ENCODE data around the gene TRIB2. TPM values are rescaled to one million over a fixed set of nuclear protein-coding genes. Genes with fewer than 3 reads are reported as not detected.

TRIB2 gene
- total and polyA plus RNA-seq, 2 experiments from 2014 or later = 42.3 to 73.2 TPM

GRCh38 chr2:12712881-12713280 is 3.9 kb upstream of the TRIB2 start:
- Histone ChIP-seq H3K36me3 (no peaks in the 10 kb centered on the region), H3K4me1 (ENCODE audit: low read depth) (peaks cover 12% of the 10 kb centered on the region), H3K4me3 (no peak overlapping the region), H3K27ac (no peak overlapping the region), H3K27me3 (no peaks in the 10 kb centered on the region), H3K9me3 (ENCODE audit: low read depth) (no peaks in the 10 kb centered on the region)
- peak in 1 of 2 donors; percentile 91 for DNase-seq (ENCODE audit: low read depth in 1 of 2, low spot score in 1 of 2)
- TF ChIP-seq CTCF (IDR thresholded peaks at IDR 0.05; ENCODE audit: low read depth, low read length) = no peak

DNA sequence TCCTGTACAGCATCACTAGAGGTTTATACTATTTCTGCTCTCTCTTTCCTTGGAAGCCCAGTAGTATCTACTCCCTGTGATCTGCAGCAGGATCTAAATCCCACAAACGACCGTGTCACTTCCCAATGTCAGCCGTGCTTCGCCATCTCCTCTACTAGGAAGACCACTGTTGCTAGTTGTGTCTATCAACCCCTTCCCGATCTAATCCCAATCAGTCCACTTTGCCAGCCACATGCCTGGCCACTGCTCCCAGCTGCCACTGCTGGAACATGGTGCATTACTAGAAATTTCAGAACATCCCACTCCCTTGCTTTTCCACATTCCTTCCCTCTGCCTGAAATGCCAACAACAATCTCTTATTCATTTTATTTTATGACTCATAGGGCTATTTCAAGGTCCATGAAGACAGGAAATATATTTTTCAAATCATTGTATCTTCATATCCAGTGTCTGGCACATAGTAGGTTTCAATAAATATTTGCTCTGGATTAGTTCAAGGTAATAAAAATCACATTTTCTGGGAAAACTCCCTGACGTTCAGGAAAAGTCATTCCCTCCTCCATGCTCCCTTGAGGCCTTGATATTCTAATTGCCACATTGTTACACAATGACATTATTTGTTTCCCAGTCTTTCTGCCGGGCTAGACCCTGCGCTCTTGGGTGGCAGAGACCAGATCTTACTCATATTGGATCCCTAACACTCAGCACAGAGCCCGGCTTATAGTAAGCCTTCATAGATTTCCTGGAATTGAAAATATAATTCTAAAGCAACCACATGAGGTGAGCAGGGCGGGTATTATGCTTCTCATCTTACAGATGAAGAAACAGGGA is 2.1 kb upstream of the TRIB2 start:
- DNase-seq (ENCODE audit: low read depth in 1 of 2, low spot score in 1 of 2) = peak in 1 of 2 donors; percentile 68

GRCh38 chr2:12715258-12716031 is 1.3 kb upstream of the TRIB2 start:
- no peak for TF ChIP-seq CTCF (IDR thresholded peaks at IDR 0.05; ENCODE audit: low read depth, low read length)
- Histone ChIP-seq H3K27me3 (no peaks in the 10 kb centered on the region), H3K27ac (peak overlapping the region; percentile 90), H3K9me3 (ENCODE audit: low read depth) (no peaks in the 10 kb centered on the region), H3K4me1 (ENCODE audit: low read depth) (peaks cover 12% of the 10 kb centered on the region), H3K36me3 (no peaks in the 10 kb centered on the region), H3K4me3 (peak overlapping the region; percentile 94)
- no peak for DNase-seq (ENCODE audit: low read depth in 1 of 2, low spot score in 1 of 2)

More for the DNA sequence above, 2.1 kb upstream of the TRIB2 start:
- Histone ChIP-seq H3K27ac (peak overlapping the region; percentile 16), H3K27me3 (no peaks in the 10 kb centered on the region), H3K36me3 (no peaks in the 10 kb centered on the region), H3K4me1 (ENCODE audit: low read depth) (peaks cover 12% of the 10 kb centered on the region), H3K4me3 (no peak overlapping the region), H3K9me3 (ENCODE audit: low read depth) (no peaks in the 10 kb centered on the region)
- no peak for TF ChIP-seq CTCF (IDR thresholded peaks at IDR 0.05; ENCODE audit: low read depth, low read length)

DNA sequence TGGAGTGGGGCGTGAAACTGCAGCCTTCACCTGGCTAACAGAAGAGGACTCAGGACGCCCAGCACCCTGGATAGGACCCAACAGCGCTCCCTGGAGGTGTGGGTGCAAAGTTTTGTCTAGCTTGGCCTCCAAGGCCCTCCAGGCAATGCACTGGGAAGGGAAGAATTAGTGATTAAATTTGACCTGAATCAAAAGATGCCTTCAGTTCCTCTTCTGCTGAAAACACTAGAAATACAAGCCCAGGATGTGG is 779 bp upstream of the TRIB2 start:
- DNase-seq (ENCODE audit: low read depth in 1 of 2, low spot score in 1 of 2) = peak; percentile 84 to 91
- Histone ChIP-seq H3K36me3 (no peaks in the 10 kb centered on the region), H3K4me1 (ENCODE audit: low read depth) (peaks cover 12% of the 10 kb centered on the region), H3K4me3 (peak overlapping the region; percentile 94), H3K27me3 (no peaks in the 10 kb centered on the region), H3K9me3 (ENCODE audit: low read depth) (no peaks in the 10 kb centered on the region), H3K27ac (peak overlapping the region; percentile 90)
- peak; percentile 71 for TF ChIP-seq CTCF (IDR thresholded peaks at IDR 0.05; ENCODE audit: low read depth, low read length)

- H3K36me3 ChIP-seq = no peaks in the 10 kb centered on the region
- peak; percentile 78 to 79 for DNase-seq (ENCODE audit: low read depth in 1 of 2, low spot score in 1 of 2)
- peak overlapping the region; percentile 90 for H3K27ac ChIP-seq
- H3K4me3 ChIP-seq = peak overlapping the region; percentile 94
- no peaks in the 10 kb centered on the region for H3K27me3 ChIP-seq
- H3K9me3 ChIP-seq (ENCODE audit: low read depth) = no peaks in the 10 kb centered on the region
- peaks cover 12% of the 10 kb centered on the region for H3K4me1 ChIP-seq (ENCODE audit: low read depth)
- TF ChIP-seq CTCF (IDR thresholded peaks at IDR 0.05; ENCODE audit: low read depth, low read length) = peak; percentile 47
Observed at GRCh38 chr2:12717191-12718014, 667 bp downstream of the TRIB2 start.

All from cardiac muscle cell (in vitro differentiated cells and primary cell).